HL-60 (cell line): ENCODE results near the gene ARHGAP23.

Source experiments
- DNase-seq, 2 experiments: peaks; one replicate each; pipeline ENCODE4 v3.0.0-alpha.2; 2010 to 2020; ENCODE audit warnings: low read depth in 1 of 2, low spot score in 1 of 2
- H3K27ac ChIP-seq: fragments of 250-450 bp; sonication (Bioruptor Pico); replicated peaks from 2 replicates; pipeline ENCODE4 v1.5.1; 2020; ENCODE audit warnings: mild to moderate bottlenecking, moderate library complexity
- H3K27me3 ChIP-seq: fragments of 250-450 bp; sonication (Bioruptor Pico); 2 replicates; pipeline ENCODE4 v1.5.1; 2021; ENCODE audit warnings: mild to moderate bottlenecking, moderate library complexity; ENCODE audit not compliant: insufficient read depth, poor library complexity, severe bottlenecking
- H3K4me3 ChIP-seq: replicated peaks from 2 replicates; pipeline ENCODE4 v1.5.1; 2011; ENCODE audit warnings: mild to moderate bottlenecking, control low read depth, low read length; ENCODE audit not compliant: insufficient read depth
- GABPA ChIP-seq: IDR thresholded peaks from 2 replicates; pipeline ENCODE4 v1.6.1; 2012; ENCODE audit warnings: low read depth
- POLR2AphosphoS5 ChIP-seq: IDR thresholded peaks from 2 replicates; pipeline ENCODE4 v1.6.1; 2012; ENCODE audit warnings: low read depth
- REST ChIP-seq: IDR thresholded peaks from 2 replicates; pipeline ENCODE4 v1.6.1; 2012; ENCODE audit warnings: low read depth; ENCODE audit not compliant: insufficient replicate concordance
- SPI1 ChIP-seq: IDR thresholded peaks from 2 replicates; pipeline ENCODE4 v1.6.1; 2012; ENCODE audit warnings: low read depth, mild to moderate bottlenecking, borderline replicate concordance
- TF ChIP-seq, protein P1 (sequence below): IDR thresholded peaks from one replicate; pipeline ENCODE4 v1.5.1; 2011; ENCODE audit warnings: low read length, control low read depth, inconsistent platforms; ENCODE audit not compliant: insufficient read depth

ARHGAP23 gene

GRCh38 chr17:38551121-38551520 lies 122.9 kb downstream of the ARHGAP23 start:
- H3K27ac ChIP-seq: no peak overlapping the region
- no peak overlapping the region for H3K4me3 ChIP-seq
- no peak for DNase-seq
- TF ChIP-seq, protein P1, sequence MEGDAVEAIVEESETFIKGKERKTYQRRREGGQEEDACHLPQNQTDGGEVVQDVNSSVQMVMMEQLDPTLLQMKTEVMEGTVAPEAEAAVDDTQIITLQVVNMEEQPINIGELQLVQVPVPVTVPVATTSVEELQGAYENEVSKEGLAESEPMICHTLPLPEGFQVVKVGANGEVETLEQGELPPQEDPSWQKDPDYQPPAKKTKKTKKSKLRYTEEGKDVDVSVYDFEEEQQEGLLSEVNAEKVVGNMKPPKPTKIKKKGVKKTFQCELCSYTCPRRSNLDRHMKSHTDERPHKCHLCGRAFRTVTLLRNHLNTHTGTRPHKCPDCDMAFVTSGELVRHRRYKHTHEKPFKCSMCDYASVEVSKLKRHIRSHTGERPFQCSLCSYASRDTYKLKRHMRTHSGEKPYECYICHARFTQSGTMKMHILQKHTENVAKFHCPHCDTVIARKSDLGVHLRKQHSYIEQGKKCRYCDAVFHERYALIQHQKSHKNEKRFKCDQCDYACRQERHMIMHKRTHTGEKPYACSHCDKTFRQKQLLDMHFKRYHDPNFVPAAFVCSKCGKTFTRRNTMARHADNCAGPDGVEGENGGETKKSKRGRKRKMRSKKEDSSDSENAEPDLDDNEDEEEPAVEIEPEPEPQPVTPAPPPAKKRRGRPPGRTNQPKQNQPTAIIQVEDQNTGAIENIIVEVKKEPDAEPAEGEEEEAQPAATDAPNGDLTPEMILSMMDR: no peak
- TF ChIP-seq SPI1 (no peak), GABPA (no peak), POLR2AphosphoS5 (no peak), REST (no peak)
- H3K27me3 ChIP-seq: peaks cover 16% of the 10 kb centered on the region

GRCh38 chr17:38552343-38552742 lies 124.1 kb downstream of the ARHGAP23 start:
- TF ChIP-seq POLR2AphosphoS5: no peak
- TF ChIP-seq SPI1: no peak
- TF ChIP-seq GABPA: no peak
- no peak for TF ChIP-seq REST
- TF ChIP-seq, protein P1: no peak
- Histone ChIP-seq H3K27ac (no peak overlapping the region), H3K27me3 (peaks cover 10% of the 10 kb centered on the region), H3K4me3 (no peak overlapping the region)
- no peak for DNase-seq

DNA sequence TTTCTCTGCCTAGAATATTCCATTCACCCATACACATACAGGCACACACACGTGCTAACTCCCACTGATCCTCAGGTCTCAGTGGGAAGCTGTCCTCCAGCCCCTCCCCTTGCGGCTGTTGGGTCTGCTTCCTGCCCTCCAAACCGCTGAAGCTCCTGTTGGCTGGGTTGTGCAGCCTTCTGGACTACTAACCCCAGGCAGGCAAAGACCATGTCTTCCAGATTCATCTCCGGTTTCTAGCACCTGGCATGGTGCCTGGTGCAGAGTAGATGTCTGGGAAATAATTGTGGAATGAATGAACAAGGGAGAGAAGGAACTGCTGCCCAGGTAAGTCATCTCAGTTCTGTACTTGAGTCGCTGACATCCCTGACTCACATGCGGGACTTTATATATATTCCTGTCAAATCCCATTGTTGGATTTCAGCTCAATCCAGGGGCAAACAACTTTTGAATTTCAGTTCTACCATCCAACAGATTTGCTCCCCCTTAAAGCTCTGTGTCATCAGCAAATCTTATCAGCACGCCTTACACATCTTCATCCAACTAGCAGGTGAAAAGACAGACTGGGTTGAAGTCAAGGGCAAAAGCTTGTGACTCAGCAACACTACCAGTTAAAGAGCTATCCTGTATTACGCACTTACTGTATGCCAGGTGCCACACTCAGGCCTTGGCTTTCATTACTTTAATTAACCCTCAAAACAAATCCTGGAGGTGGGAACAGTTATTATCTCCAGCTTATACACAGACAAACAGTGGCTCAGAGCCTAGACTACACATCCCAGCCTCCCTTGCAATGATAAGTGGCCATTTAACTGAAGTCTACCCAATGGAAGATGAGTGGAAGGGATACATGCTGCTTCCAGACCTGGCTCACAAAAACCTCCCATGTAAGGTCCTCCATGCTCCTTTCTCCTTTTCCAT lies 126.4 kb downstream of the ARHGAP23 start:
- peak in 1 of 2 experiments; percentile 26 for DNase-seq
- H3K4me3 ChIP-seq: no peak overlapping the region
- peaks cover under 1% of the 10 kb centered on the region for H3K27me3 ChIP-seq
- H3K27ac ChIP-seq: no peak overlapping the region
- TF ChIP-seq, protein P1: no peak
- TF ChIP-seq POLR2AphosphoS5 (no peak), REST (no peak), GABPA (no peak), SPI1 (no peak)
